Pancreas (tissue), 10 donors: ENCODE data around the gene ATG5. TPM values are rescaled to one million over a fixed set of nuclear protein-coding genes. Genes with fewer than 3 reads are reported as not detected.
A peak's percentile ranks its signal among the peaks of the same experiment; 100 is the strongest.
"Not testable (repeated sequence)": the region's sequence is repeated elsewhere in the genome, so short reads cannot be mapped to it uniquely, and the experiment has no call there.

ENCODE experiments used
- ATAC-seq, 4 donors: fragments of 200-7000 bp; cut with Tn5 transposase; one replicate each; pipeline versions ENCODE4 v1.8.0 to v1.9.1; 2020; ENCODE audit warnings: mild to moderate bottlenecking in 4 of 4, moderate library complexity in 4 of 4
- DNase-seq, 6 donors: peaks; one replicate each; pipeline ENCODE4 v3.0.0-alpha.2; 2020
- FAIRE-seq: peaks from 2 replicates; lab custom pipeline; 2012; peaks lifted over from hg19 to GRCh38; lab: Jason Lieb, UNC
- H3K27ac ChIP-seq, 4 donors: fragments of 200-600 bp; sonication (generic); 1 replicate in 3 of 4; 2 replicates in 1 of 4; pipeline versions ENCODE4 v1.5.0 to v1.8.0; 2020
- H3K27me3 ChIP-seq, 4 donors: fragments of 200-600 bp; one replicate each; pipeline ENCODE4 v1.8.0; 2021
- H3K36me3 ChIP-seq, 3 donors: fragments of 200-600 bp; sonication (generic) in 1 of 3; one replicate each; pipeline versions ENCODE4 v1.5.0 to v1.8.0; 2020 to 2021
- H3K4me1 ChIP-seq, 3 donors: fragments of 200-600 bp; one replicate each; pipeline ENCODE4 v1.8.0; 2021
- H3K4me3 ChIP-seq, 4 donors: fragments of 200-600 bp; sonication (generic) in 2 of 4; one replicate each; pipeline versions ENCODE4 v1.5.0 to v1.8.0; 2020 to 2021
- H3K9me3 ChIP-seq, 4 donors: fragments of 200-600 bp; one replicate each; pipeline ENCODE4 v1.8.0; 2021
- CTCF ChIP-seq, 4 donors: fragments of 200-600 bp; sonication (generic) in 3 of 4; IDR thresholded peaks; one replicate each; pipeline versions ENCODE4 v1.5.0 to v1.8.0; 2021; ENCODE audit warnings: antibody characterized with exemption in 4 of 4
- WGBS, 2 donors: extraction: QIAGEN DNeasy Blood & Tissue Kit; methylation state at CpG; one replicate each; pipeline ENCODE4 v1.1.7; 2013; 5-methylcytosine and 5-hydroxymethylcytosine counted together
- intact Hi-C, 3 donors: fragments of 100-400 bp; cut with DNase I; formaldehyde crosslinking; loops; one replicate each; pipeline versions ENCODE4 v1.11.1 to v1.14.2; 2022
- polyA plus RNA-seq, 2 donors: library from polyadenylated mRNA; stranded (reverse); fragments of 200-250 nt; gene quantifications; one replicate each; pipeline ENCODE4 v1.2.3, GENCODE V29; 2013
- total RNA-seq, 6 donors: library from RNA; stranded (reverse); fragmentation: NEBNext Ultra II Directional in 4 of 6; extraction: Animal tissue kit (Norgen Biotek cat#: 25700) in 4 of 6; gene quantifications; one replicate each; pipeline versions ENCODE4 v1.2.1 to v1.2.4, GENCODE V29; 2021 to 2023
- donor health status: healthy with polysubstance abuse.
- donor health status: DM: no; HTN: no; CAD: no; lungs with moderate emphysema.
- donor health status: DM: no; HTN: no; CAD: no.
- donor health status: control.
- donor health status: control.
- donor health status: Bipolar disorder and iron deficiency.
- donor health status: DM: yes; HTN: yes; CAD: no.
- donor health status: DM: no; HTN: no; CAD: no.
- donor health status: DM: no; HTN: no; CAD: no.
- donor health status: DM: yes; HTN: yes; CAD: no.

Gene ATG5
- total and polyA plus RNA-seq, 8 donors: 8.2 to 15.7 (median 10.8) TPM

- Histone ChIP-seq H3K36me3 (no peaks in the 10 kb centered on the region), H3K9me3 (no peaks in the 10 kb centered on the region), H3K4me3 (no peak overlapping the region), H3K4me1 (peaks cover 0 to 7% (median 0%) of the 10 kb centered on the region in 3 donors), H3K27me3 (no peaks in the 10 kb centered on the region), H3K27ac (no peak overlapping the region)
- ATAC-seq (no peak), DNase-seq (no peak), FAIRE-seq (no peak)
- WGBS, 2 donors: 95 to 96% methylated on average over 4 of the region's 4 CpGs
- TF ChIP-seq CTCF (IDR thresholded peaks at IDR 0.05): no peak
- intact Hi-C loops: no loop called here
These were observed 53.3 kb downstream of the ATG5 start for GRCh38 chr6:106272287-106272686.

GRCh38 chr6:106270414-106270813 lies 55.1 kb downstream of the ATG5 start:
- TF ChIP-seq CTCF (IDR thresholded peaks at IDR 0.05): no peak
- no peak overlapping the region for H3K27ac ChIP-seq
- H3K4me3 ChIP-seq: no peak overlapping the region
- H3K36me3 ChIP-seq: no peaks in the 10 kb centered on the region
- no peaks in the 10 kb centered on the region for H3K9me3 ChIP-seq
- peaks cover 0 to 7% (median 0%) of the 10 kb centered on the region in 3 donors for H3K4me1 ChIP-seq
- no peaks in the 10 kb centered on the region for H3K27me3 ChIP-seq
- 87 to 90% methylated on average over 2 of the region's 2 CpGs for WGBS, 2 donors
- intact Hi-C loops: no loop called here
- no peak for DNase-seq
- FAIRE-seq: no peak
- no peak for ATAC-seq

GRCh38 chr6:106269268-106269919 lies 56.2 kb downstream of the ATG5 start:
- H3K27me3 ChIP-seq, H3K27ac ChIP-seq, FAIRE-seq, H3K9me3 ChIP-seq, H3K4me3 ChIP-seq, ATAC-seq, H3K4me1 ChIP-seq, intact Hi-C loops, H3K36me3 ChIP-seq: not testable (repeated sequence)
- DNase-seq: peak in 2 of 6 donors; percentile 13 to 56
- 93 to 99% methylated on average over 34 to 43 of the region's 43 CpGs for WGBS, 2 donors

GRCh38 chr6:106268500-106268899 lies 57.1 kb downstream of the ATG5 start:
- H3K4me1 ChIP-seq: not testable (repeated sequence)

GRCh38 chr6:106264433-106264832 lies 61.1 kb downstream of the ATG5 start:
- H3K4me3 ChIP-seq, H3K4me1 ChIP-seq, H3K27me3 ChIP-seq, ATAC-seq, intact Hi-C loops, H3K36me3 ChIP-seq, H3K9me3 ChIP-seq, H3K27ac ChIP-seq, DNase-seq, FAIRE-seq: not testable (repeated sequence)
- WGBS, 2 donors: 91 to 100% methylated on average over 2 of the region's 2 CpGs

More at GRCh38 chr6:106268500-106268899, 57.1 kb downstream of the ATG5 start:
- H3K36me3 ChIP-seq, FAIRE-seq, intact Hi-C loops, H3K9me3 ChIP-seq, DNase-seq, ATAC-seq, H3K4me3 ChIP-seq, H3K27ac ChIP-seq, H3K27me3 ChIP-seq: not testable (repeated sequence)
- 99% methylated on average over 4 of the region's 4 CpGs for WGBS, 2 donors

- H3K4me3 ChIP-seq, H3K27me3 ChIP-seq, DNase-seq, H3K9me3 ChIP-seq, ATAC-seq, H3K27ac ChIP-seq, FAIRE-seq, intact Hi-C loops, H3K4me1 ChIP-seq, H3K36me3 ChIP-seq: not testable (repeated sequence)
- 98 to 100% methylated on average over 2 of the region's 2 CpGs for WGBS, 2 donors
These were observed 65.8 kb downstream of the ATG5 start for GRCh38 chr6:106259748-106260147.

- FAIRE-seq: no peak
- H3K4me1 ChIP-seq: no peaks in the 10 kb centered on the region
- intact Hi-C loops: no loop called here
These were observed 66.8 kb downstream of the ATG5 start for GRCh38 chr6:106258726-106259125.

More at GRCh38 chr6:106258726-106259125, 66.8 kb downstream of the ATG5 start:
- Histone ChIP-seq H3K27ac (no peak overlapping the region), H3K4me3 (no peak overlapping the region), H3K27me3 (no peaks in the 10 kb centered on the region), H3K36me3 (no peaks in the 10 kb centered on the region), H3K9me3 (no peaks in the 10 kb centered on the region)
- ATAC-seq (no peak), DNase-seq (no peak)
- no peak for TF ChIP-seq CTCF (IDR thresholded peaks at IDR 0.05)
